Ramos (cell line): ENCODE measurements around the gene SNAP47.

Experiments
- in situ Hi-C: fragments of 300-500 bp; cut with MboI; formaldehyde crosslinking; loops from one replicate; pipeline ENCODE4 v1.14.3; 2022; ENCODE audit warnings: low sequenced_read_pairs; ENCODE audit not compliant: unreplicated experiment

Gene SNAP47

GRCh38 chr1:227766015-227766634, 30.9 kb downstream of the SNAP47 start:
- in situ Hi-C loops = loop anchor here (10.0 kb wide), 1 partner anchor 189 kb away; no protein-coding TSS in a partner anchor

GRCh38 chr1:227766653-227767277, 31.5 kb downstream of the SNAP47 start:
- in situ Hi-C loops = loop anchor here (10.0 kb wide), 1 partner anchor 188 kb away; no protein-coding TSS in a partner anchor

- in situ Hi-C loops = loop anchor here (10.0 kb wide), 1 partner anchor 187 kb away; no protein-coding TSS in a partner anchor
These were observed 32.3 kb downstream of the SNAP47 start for GRCh38 chr1:227767401-227768124.

- in situ Hi-C loops = loop anchor here (10.0 kb wide), 1 partner anchor 187 kb away; no protein-coding TSS in a partner anchor
These were observed 32.8 kb downstream of the SNAP47 start for GRCh38 chr1:227768125-227768439.

- in situ Hi-C loops = loop anchor here (10.0 kb wide), 1 partner anchor 186 kb away; no protein-coding TSS in a partner anchor
These were observed 33.4 kb downstream of the SNAP47 start for GRCh38 chr1:227768640-227769039.

- in situ Hi-C loops = loop anchor here (10.0 kb wide), 1 partner anchor 186 kb away; no protein-coding TSS in a partner anchor
These were observed 34.1 kb downstream of the SNAP47 start for GRCh38 chr1:227769047-227769935.

GRCh38 chr1:227769936-227770494, 34.8 kb downstream of the SNAP47 start:
- in situ Hi-C loops = loop anchor here (10.0 kb wide), 1 partner anchor 185 kb away; no protein-coding TSS in a partner anchor

- in situ Hi-C loops = no loop called here
These were observed 35.6 kb downstream of the SNAP47 start for GRCh38 chr1:227770812-227771211.

GRCh38 chr1:227771326-227771725, 36.1 kb downstream of the SNAP47 start:
- in situ Hi-C loops = no loop called here

- in situ Hi-C loops = no loop called here
These were observed 36.5 kb downstream of the SNAP47 start for GRCh38 chr1:227771771-227772170.

- in situ Hi-C loops = no loop called here
These were observed 38.3 kb downstream of the SNAP47 start for GRCh38 chr1:227773558-227773957.

GRCh38 chr1:227774051-227774731, 39.0 kb downstream of the SNAP47 start:
- in situ Hi-C loops = no loop called here

GRCh38 chr1:227774821-227775661, 39.8 kb downstream of the SNAP47 start:
- in situ Hi-C loops = no loop called here

- in situ Hi-C loops = no loop called here
These were observed 40.6 kb downstream of the SNAP47 start for GRCh38 chr1:227775841-227776240.

- in situ Hi-C loops = no loop called here
These were observed 41.1 kb downstream of the SNAP47 start for GRCh38 chr1:227776331-227776771.

GRCh38 chr1:227777156-227777555, 41.9 kb downstream of the SNAP47 start:
- in situ Hi-C loops = no loop called here

- in situ Hi-C loops = no loop called here
These were observed 42.4 kb downstream of the SNAP47 start for GRCh38 chr1:227777646-227778045.

GRCh38 chr1:227778401-227778947, 43.2 kb downstream of the SNAP47 start:
- in situ Hi-C loops = no loop called here
